ENCODE measurements around the gene HPCAL1.

GRCh38 chr2:10471046-10471571, 168.4 kb downstream of the HPCAL1 start:
- no peak for TF ChIP-seq CTCF (IDR thresholded peaks at IDR 0.05; ENCODE audit: extremely low read depth in 1 of 2, insufficient read depth in 1 of 2, low read depth in 1 of 2, low read length in 2 of 2)
- no peak for TF ChIP-seq EZH2 (IDR thresholded peaks at IDR 0.05; ENCODE audit: borderline replicate concordance, low read depth, low read length, severe bottlenecking)
- TF ChIP-seq POLR2A (IDR thresholded peaks at IDR 0.05; ENCODE audit: low read depth, low read length), result no peak
- no peak for TF ChIP-seq POLR2AphosphoS5 (IDR thresholded peaks at IDR 0.05; ENCODE audit: insufficient read depth, low read depth, low read length)
- TF ChIP-seq MYC (IDR thresholded peaks at IDR 0.05; ENCODE audit: low read depth, low read length), result no peak
- TF ChIP-seq, protein P1, sequence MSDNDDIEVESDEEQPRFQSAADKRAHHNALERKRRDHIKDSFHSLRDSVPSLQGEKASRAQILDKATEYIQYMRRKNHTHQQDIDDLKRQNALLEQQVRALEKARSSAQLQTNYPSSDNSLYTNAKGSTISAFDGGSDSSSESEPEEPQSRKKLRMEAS (IDR thresholded peaks at IDR 0.05; ENCODE audit: insufficient read depth, insufficient read length), result no peak
- TF ChIP-seq FOS (IDR thresholded peaks at IDR 0.05; ENCODE audit: borderline replicate concordance, insufficient read depth, low read length), result no peak
- TF ChIP-seq JUN (IDR thresholded peaks at IDR 0.05; ENCODE audit: borderline replicate concordance, insufficient read depth, insufficient read length, low read depth), result no peak

Measured in endothelial cell of umbilical vein (primary cell).